ENCODE results near the gene GYPA. TPM values are rescaled to one million over a fixed set of nuclear protein-coding genes. Genes with fewer than 3 reads are reported as not detected.
"Not testable (repeated sequence)": the region's sequence is repeated elsewhere in the genome, so short reads cannot be mapped to it uniquely, and the experiment has no call there.

Gene GYPA
- total RNA-seq, 1 donor from 2014 or later: not detected

DNA sequence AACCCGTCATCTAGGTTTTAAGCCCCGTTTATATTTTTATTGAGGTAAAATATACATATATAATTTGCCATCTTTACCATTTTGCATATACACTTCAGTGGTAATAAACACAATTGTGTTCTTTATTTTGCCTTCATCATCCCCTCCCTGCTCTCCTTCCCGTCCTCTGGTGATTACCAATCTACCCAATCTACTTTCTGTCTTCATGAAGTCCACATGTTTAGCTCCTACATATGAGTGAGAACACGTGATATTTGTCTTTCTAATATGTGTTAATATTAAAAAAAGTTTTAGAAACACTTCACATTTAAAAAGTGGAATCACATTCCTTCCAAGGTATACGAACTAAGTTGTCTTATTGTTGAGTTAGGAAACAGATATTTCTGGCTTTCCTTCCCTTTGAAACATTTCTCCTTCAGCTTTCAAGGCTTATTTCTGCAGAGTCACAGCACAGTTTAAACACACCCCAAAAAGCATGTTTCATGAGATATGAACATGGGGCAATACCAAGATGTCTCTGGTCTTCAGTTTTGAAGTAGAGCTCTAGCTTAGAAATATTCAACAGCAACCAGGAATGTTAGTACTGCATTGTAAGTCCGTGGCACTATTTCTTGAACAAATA is 35.9 kb downstream of the GYPA start:
- H3K4me1 ChIP-seq: no peaks in the 10 kb centered on the region
- DNase-seq (ENCODE audit: extremely low spot score in 2 of 2): no peak
- H3K4me3 ChIP-seq: no peak overlapping the region
- TF ChIP-seq POLR2A (IDR thresholded peaks at IDR 0.05) (no peak), POLR2AphosphoS5 (IDR thresholded peaks at IDR 0.05; ENCODE audit: insufficient read depth in 1 of 2, low read depth in 1 of 2) (no peak)
- TF ChIP-seq, protein P1, sequence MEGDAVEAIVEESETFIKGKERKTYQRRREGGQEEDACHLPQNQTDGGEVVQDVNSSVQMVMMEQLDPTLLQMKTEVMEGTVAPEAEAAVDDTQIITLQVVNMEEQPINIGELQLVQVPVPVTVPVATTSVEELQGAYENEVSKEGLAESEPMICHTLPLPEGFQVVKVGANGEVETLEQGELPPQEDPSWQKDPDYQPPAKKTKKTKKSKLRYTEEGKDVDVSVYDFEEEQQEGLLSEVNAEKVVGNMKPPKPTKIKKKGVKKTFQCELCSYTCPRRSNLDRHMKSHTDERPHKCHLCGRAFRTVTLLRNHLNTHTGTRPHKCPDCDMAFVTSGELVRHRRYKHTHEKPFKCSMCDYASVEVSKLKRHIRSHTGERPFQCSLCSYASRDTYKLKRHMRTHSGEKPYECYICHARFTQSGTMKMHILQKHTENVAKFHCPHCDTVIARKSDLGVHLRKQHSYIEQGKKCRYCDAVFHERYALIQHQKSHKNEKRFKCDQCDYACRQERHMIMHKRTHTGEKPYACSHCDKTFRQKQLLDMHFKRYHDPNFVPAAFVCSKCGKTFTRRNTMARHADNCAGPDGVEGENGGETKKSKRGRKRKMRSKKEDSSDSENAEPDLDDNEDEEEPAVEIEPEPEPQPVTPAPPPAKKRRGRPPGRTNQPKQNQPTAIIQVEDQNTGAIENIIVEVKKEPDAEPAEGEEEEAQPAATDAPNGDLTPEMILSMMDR (IDR thresholded peaks at IDR 0.05): no peak
- H3K27me3 ChIP-seq: no peaks in the 10 kb centered on the region
- intact Hi-C loops (cut with DNase I): no loop called here
- no peaks in the 10 kb centered on the region for H3K36me3 ChIP-seq
- no peak overlapping the region for H3K27ac ChIP-seq
- H3K9me3 ChIP-seq: no peaks in the 10 kb centered on the region

DNA sequence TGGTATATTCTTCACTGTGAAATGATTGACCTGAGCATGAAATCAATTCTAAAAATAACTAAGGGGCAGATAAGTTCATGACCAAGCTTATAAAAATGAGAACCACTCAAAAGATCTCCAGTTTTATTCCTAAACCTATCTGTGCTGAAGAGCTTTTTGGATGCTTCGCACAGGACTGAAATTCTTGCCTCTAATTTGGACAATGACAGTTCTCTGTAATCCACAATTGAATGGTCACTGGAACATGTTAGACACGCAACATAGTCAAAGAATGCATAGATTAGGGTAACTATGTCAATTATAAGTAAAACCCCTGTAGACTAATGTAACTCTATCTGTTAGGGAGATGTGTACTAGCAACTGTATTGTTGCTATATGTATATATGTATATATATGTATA is 42.7 kb downstream of the GYPA start:
- H3K4me1 ChIP-seq; H3K27ac ChIP-seq; H3K9me3 ChIP-seq; H3K36me3 ChIP-seq; H3K4me3 ChIP-seq; H3K27me3 ChIP-seq; intact Hi-C loops (cut with DNase I); DNase-seq (ENCODE audit: extremely low spot score in 2 of 2): not testable (repeated sequence)

DNA sequence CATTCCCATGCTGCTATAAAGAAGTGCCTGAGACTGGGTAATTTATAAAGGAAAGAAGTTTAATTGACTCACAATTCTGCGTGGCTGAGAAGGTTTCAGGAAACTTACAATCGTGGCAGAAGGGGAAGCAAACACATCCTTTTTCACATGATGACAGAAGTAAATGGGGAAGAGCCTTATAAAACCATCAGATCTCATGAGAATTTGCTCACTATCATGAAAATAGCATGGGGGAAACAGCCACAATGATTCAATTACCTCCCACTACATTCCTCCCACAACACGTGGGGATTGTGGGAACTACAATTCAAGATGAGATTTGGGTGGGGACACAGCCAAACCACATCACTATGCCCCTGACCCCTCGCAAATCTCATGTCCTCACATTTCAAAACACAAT is 46.5 kb downstream of the GYPA start:
- H3K27ac ChIP-seq; H3K4me3 ChIP-seq; DNase-seq (ENCODE audit: extremely low spot score in 2 of 2); H3K9me3 ChIP-seq; H3K4me1 ChIP-seq; intact Hi-C loops (cut with DNase I); H3K36me3 ChIP-seq; H3K27me3 ChIP-seq: not testable (repeated sequence)

DNA sequence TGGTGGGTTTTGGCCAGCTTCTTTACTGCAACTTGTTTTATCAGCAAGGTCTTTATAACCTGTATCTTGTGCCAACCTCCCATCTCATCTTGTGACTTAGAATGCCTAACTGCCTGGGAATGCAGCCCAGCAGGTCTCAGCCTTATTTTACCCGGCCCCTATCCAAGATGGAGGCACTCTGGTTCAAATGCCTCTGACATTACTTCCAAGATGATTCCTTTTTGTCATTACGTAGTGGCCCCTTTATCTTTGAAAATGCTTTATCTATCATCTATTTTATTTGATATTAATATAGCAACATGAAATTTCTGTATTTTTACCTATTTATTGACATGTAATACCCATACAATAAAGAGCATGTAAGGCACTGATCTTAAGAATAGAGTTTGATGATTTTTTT is 49.3 kb downstream of the GYPA start:
- not testable (repeated sequence) for H3K36me3 ChIP-seq

DNA sequence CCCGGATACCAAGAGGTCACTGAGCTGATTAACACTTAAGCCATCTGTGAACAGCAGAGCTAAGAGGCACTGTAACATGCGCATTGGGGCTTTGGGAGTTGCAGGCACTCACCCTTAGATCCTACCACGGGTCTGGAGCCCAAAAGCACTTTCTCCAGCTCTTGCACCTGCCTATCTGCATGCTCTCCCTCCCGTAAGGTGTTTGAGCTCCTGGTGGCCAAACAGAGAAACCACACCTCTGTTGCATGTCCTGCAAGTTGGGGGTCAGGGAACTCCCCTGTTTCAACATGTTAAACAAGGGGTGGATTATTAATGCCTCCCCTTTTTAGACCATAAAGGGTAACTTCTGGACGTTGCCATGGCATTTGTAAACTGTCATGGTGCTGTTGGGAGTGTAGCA is 49.8 kb downstream of the GYPA start:
- no peaks in the 10 kb centered on the region for H3K27me3 ChIP-seq
- no peaks in the 10 kb centered on the region for H3K36me3 ChIP-seq
- TF ChIP-seq, protein P1 (IDR thresholded peaks at IDR 0.05): no peak
- TF ChIP-seq POLR2A (IDR thresholded peaks at IDR 0.05) (no peak), POLR2AphosphoS5 (IDR thresholded peaks at IDR 0.05; ENCODE audit: insufficient read depth in 1 of 2, low read depth in 1 of 2) (no peak)
- no peaks in the 10 kb centered on the region for H3K4me1 ChIP-seq
- no peaks in the 10 kb centered on the region for H3K9me3 ChIP-seq
- H3K27ac ChIP-seq: no peak overlapping the region
- intact Hi-C loops (cut with DNase I): no loop called here
- H3K4me3 ChIP-seq: no peak overlapping the region
- no peak for DNase-seq (ENCODE audit: extremely low spot score in 2 of 2)

More for the DNA sequence above, 49.3 kb downstream of the GYPA start:
- DNase-seq (ENCODE audit: extremely low spot score in 2 of 2); H3K27me3 ChIP-seq; H3K4me3 ChIP-seq; H3K27ac ChIP-seq; intact Hi-C loops (cut with DNase I); H3K9me3 ChIP-seq; H3K4me1 ChIP-seq: not testable (repeated sequence)

DNA sequence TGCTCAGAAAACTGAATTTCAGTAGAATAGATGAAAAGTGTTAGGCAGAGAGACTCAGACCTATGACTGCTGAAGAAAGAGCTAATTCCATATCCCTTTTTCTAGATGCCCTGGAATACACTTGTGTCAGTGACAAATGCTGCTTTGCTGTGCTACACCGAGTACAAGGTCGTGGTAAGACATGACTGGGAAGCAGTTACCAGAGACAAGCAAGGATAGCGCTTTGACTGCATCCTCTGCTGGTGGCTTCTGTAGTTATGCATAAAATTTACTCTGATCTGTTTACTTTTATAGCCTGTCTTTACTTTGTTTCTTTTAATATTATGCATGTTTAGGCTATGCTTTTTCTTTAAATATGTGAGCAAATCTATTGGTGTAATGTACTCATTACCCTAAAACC is 58.5 kb downstream of the GYPA start:
- intact Hi-C loops (cut with DNase I); DNase-seq (ENCODE audit: extremely low spot score in 2 of 2); H3K27me3 ChIP-seq; H3K4me1 ChIP-seq; H3K36me3 ChIP-seq; H3K27ac ChIP-seq; H3K4me3 ChIP-seq; H3K9me3 ChIP-seq: not testable (repeated sequence)

DNA sequence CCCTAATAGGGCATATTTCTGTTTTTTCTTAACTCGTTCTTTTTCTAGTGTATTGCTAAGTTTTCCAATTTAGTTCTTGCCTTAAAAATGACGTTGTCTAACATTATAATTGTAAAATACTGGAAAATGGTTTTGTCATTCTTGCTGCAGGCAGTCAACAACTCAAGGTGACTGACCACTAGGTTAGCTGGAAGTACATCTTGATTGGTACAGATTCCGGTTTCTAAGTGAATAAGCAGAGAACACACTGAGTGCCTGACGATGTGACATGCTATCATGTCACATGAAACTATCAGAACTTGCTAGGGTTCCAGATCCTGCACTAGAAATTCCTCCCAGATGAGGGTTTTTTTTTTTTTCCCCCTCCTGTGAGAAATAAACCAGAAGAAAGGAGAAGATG is 60.4 kb downstream of the GYPA start:
- H3K9me3 ChIP-seq; H3K4me1 ChIP-seq; DNase-seq (ENCODE audit: extremely low spot score in 2 of 2); H3K27ac ChIP-seq; H3K27me3 ChIP-seq; intact Hi-C loops (cut with DNase I); H3K36me3 ChIP-seq; H3K4me3 ChIP-seq: not testable (repeated sequence)

DNA sequence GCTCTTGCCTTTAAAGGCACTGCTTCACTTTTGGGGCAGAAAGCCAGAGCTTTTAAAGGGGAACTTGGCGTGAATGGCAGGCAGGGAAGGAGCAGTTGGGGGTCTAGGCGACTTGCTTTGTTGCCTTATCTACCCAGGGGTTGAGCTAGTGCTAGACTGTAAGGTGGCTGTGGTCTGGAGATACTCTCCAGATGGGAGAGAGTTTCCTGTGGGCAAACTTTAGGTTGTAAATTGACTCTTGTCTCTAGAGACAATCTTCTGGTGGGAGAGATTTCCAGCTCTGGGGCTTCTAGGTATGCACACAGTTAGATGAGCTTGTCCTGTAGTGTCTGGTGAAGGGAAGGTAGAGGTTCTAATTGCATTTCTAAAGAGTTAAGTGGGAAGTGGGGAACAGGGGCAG is 61.8 kb downstream of the GYPA start:
- DNase-seq (ENCODE audit: extremely low spot score in 2 of 2); H3K4me3 ChIP-seq; intact Hi-C loops (cut with DNase I); H3K9me3 ChIP-seq; H3K27ac ChIP-seq; H3K36me3 ChIP-seq; H3K27me3 ChIP-seq; H3K4me1 ChIP-seq: not testable (repeated sequence)

DNA sequence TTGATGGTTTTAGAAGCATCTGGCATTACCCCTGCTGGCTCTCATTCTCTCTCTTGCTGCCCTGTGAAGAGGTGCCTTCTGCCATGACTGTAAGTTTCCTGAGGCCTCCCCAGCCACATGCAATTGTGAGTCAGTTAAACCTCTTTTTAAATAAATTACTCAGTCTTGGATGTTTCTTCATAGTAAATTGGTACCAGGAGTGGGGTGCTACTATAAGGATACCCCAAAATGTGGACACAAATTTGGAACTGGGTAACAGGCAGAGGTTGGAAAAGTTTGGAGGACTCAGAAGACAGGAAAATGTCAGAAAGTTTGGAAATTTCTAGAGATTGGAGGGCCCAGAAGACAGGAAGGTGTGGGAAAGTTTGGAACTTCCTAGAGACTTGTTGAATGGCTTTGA is 79.0 kb downstream of the GYPA start:
- intact Hi-C loops (cut with DNase I); H3K4me3 ChIP-seq; DNase-seq (ENCODE audit: extremely low spot score in 2 of 2); H3K9me3 ChIP-seq; H3K27me3 ChIP-seq; H3K36me3 ChIP-seq; H3K27ac ChIP-seq; H3K4me1 ChIP-seq: not testable (repeated sequence)

DNA sequence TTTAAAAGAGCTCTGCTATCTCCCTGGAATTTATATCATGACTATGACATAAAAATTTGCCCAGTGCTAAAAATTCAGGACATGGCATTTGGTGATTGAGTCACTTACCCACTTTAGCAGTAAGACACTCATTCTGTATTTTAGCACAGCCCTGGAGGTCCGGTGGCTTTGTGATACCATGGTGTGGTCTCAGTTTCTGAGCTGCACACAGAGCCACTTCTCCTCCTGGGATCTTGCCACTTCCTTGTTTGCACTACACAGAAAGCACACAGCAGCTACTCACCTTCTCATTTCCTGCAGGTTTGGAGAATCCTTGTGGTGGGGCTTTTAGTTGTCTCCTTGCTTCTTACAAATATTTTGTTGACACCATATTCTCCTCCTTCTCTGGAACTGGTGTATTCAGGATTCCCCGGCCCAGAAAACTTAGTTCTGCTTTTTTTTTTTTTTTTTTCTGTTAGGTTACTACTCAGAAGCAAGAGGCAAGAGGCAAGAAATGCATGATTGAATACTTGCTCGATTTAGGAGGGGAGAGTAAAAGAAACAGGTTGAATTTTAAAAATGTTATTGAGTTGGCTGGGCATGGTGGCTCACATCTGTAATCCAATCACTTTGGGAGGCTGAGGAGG is 80.2 kb downstream of the GYPA start:
- H3K4me3 ChIP-seq; H3K36me3 ChIP-seq; DNase-seq (ENCODE audit: extremely low spot score in 2 of 2); H3K4me1 ChIP-seq; H3K27me3 ChIP-seq; intact Hi-C loops (cut with DNase I); H3K9me3 ChIP-seq; H3K27ac ChIP-seq: not testable (repeated sequence)
